Lower lobe of right lung (tissue), 2 donors: Measurements from ENCODE around the gene BBX. TPM values are rescaled to one million over a fixed set of nuclear protein-coding genes. Genes with fewer than 3 reads are reported as not detected.
A peak's percentile ranks its signal among the peaks of the same experiment; 100 is the strongest.

Experiments
- ATAC-seq, 2 donors: fragments of 200-7000 bp; cut with Tn5 transposase; one replicate each; pipeline ENCODE4 v1.9.1; 2020 to 2022; ENCODE audit warnings: mild to moderate bottlenecking in 2 of 2, moderate library complexity in 2 of 2
- DNase-seq: peaks from one replicate; pipeline ENCODE4 v3.0.0-alpha.2; 2020
- H3K27ac ChIP-seq: fragments of 200-600 bp; one replicate; pipeline ENCODE4 v1.8.0; 2022
- H3K27me3 ChIP-seq: fragments of 200-600 bp; one replicate; pipeline ENCODE4 v1.8.0; 2022; ENCODE audit warnings: low read depth
- H3K36me3 ChIP-seq: fragments of 200-600 bp; one replicate; pipeline ENCODE4 v1.8.0; 2022; ENCODE audit warnings: mild to moderate bottlenecking
- H3K4me1 ChIP-seq: fragments of 200-600 bp; one replicate; pipeline ENCODE4 v1.8.0; 2022
- H3K4me3 ChIP-seq: fragments of 200-600 bp; one replicate; pipeline ENCODE4 v1.8.0; 2022; ENCODE audit warnings: mild to moderate bottlenecking
- H3K9me3 ChIP-seq: fragments of 200-600 bp; one replicate; pipeline ENCODE4 v1.8.0; 2022
- intact Hi-C: fragments of 100-400 bp; cut with DNase I; formaldehyde crosslinking; loops from one replicate; pipeline ENCODE4 v1.11.0; 2022
- total RNA-seq: library from RNA; stranded (reverse); fragmentation: NEBNext Ultra II Directional; extraction: Animal tissue kit (Norgen Biotek cat#: 25700); gene quantifications from one replicate; pipeline ENCODE4 v1.2.1, GENCODE V29; 2021
- TF ChIP-seq, protein P1 (sequence below): fragments of 200-600 bp; IDR thresholded peaks from one replicate; pipeline ENCODE4 v1.8.0; 2022; ENCODE audit warnings: antibody characterized with exemption, mild to moderate bottlenecking
- donor health status: DM: no; HTN: yes; CAD: no; lungs with severe emphysema.

The BBX gene
- total RNA-seq, 1 donor from 2014 or later = 58.3 TPM

DNA sequence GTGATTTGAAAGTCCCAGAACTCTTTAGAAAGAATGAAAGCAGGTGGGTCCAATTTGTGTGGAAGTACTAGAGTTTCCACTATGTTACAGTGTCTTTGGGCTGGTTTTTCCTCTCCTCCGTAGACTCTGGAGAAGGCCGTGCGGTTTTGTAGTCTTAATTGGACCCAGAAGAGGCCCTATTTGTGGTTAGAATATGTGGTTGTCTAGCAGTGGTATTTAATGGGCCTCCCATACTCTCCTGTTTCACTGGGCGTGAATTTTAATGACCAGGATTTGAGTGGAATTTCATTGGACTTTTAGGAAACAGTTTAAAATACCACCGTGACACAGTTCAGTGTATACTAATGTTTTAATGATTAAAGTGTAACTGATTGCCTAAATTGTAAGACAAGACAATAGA is 182.3 kb downstream of the BBX start:
- Histone ChIP-seq H3K4me3 (no peak overlapping the region), H3K27me3 (no peaks in the 10 kb centered on the region), H3K9me3 (no peaks in the 10 kb centered on the region), H3K36me3 (no peaks in the 10 kb centered on the region), H3K4me1 (no peaks in the 10 kb centered on the region), H3K27ac (no peak overlapping the region)
- TF ChIP-seq, protein P1, sequence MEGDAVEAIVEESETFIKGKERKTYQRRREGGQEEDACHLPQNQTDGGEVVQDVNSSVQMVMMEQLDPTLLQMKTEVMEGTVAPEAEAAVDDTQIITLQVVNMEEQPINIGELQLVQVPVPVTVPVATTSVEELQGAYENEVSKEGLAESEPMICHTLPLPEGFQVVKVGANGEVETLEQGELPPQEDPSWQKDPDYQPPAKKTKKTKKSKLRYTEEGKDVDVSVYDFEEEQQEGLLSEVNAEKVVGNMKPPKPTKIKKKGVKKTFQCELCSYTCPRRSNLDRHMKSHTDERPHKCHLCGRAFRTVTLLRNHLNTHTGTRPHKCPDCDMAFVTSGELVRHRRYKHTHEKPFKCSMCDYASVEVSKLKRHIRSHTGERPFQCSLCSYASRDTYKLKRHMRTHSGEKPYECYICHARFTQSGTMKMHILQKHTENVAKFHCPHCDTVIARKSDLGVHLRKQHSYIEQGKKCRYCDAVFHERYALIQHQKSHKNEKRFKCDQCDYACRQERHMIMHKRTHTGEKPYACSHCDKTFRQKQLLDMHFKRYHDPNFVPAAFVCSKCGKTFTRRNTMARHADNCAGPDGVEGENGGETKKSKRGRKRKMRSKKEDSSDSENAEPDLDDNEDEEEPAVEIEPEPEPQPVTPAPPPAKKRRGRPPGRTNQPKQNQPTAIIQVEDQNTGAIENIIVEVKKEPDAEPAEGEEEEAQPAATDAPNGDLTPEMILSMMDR = no peak
- ATAC-seq (no peak), DNase-seq (no peak)
- intact Hi-C loops = no loop called here

DNA sequence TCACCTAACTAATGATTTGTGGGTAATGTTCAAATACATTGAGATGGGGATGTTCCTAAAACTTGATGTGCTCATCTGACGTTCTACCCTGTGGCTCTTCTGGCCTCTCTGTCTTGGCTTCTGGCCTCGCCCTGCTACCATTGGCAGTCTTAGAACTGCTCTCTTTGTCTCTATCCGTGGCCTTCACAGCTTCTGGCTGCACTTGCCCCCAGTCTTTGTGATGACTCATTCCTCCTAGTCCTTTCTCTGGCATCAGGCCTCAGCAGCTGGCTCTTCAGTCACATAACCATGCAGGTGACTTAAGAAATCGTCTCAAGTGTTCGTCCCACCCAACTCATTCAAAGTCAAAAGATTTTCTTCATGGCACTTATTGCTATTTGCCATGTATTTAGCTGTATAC is 188.1 kb downstream of the BBX start:
- no peaks in the 10 kb centered on the region for H3K4me1 ChIP-seq
- no peak overlapping the region for H3K27ac ChIP-seq
- intact Hi-C loops = no loop called here
- no peak overlapping the region for H3K4me3 ChIP-seq
- DNase-seq = peak; percentile 57
- no peaks in the 10 kb centered on the region for H3K9me3 ChIP-seq
- no peaks in the 10 kb centered on the region for H3K27me3 ChIP-seq
- ATAC-seq = peak; percentile 78 to 94
- TF ChIP-seq, protein P1 = no peak
- H3K36me3 ChIP-seq = peaks cover 29% of the 10 kb centered on the region

DNA sequence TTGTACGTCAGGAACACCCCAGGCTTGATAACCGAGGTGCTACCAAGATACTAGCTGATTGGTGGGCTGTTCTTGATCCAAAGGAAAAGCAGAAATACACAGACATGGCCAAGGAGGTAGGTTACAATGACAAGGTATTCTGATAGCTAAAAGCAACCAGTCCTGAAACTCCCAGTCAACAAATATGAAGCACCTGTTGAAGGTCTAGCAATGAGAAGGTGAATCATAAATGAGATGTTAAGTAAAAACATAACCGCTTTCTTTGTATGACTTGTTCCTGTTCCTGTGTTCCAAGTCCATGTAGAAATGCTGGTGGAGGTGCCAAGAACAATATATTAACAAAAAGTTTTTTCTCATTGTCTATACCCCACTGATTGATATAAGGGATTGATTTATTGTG is 194.0 kb downstream of the BBX start:
- H3K27me3 ChIP-seq = no peaks in the 10 kb centered on the region
- H3K9me3 ChIP-seq = no peaks in the 10 kb centered on the region
- no peak overlapping the region for H3K4me3 ChIP-seq
- peaks cover 21% of the 10 kb centered on the region for H3K36me3 ChIP-seq
- DNase-seq (no peak), ATAC-seq (no peak)
- TF ChIP-seq, protein P1 = no peak
- no peaks in the 10 kb centered on the region for H3K4me1 ChIP-seq
- intact Hi-C loops = no loop called here
- no peak overlapping the region for H3K27ac ChIP-seq

DNA sequence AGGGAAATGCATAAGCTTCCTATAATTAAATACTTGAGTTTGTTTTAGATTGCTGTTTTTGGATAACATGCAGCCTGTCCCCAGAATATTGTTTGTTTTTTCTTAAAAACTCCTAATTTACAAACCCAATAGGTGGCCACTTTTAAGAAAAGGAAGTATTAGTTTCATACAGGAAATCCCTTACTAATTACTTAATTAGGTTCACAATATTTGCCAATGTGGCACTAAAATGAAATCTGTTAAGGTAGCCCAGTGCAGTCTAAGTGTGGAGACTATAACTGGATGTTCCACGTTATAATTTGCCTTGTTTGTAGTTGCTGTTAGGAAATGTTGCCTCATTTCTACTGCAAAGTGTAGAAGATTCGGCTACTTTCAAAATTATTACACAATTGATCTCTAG is 195.8 kb downstream of the BBX start:
- peaks cover 8% of the 10 kb centered on the region for H3K36me3 ChIP-seq
- H3K27ac ChIP-seq = no peak overlapping the region
- intact Hi-C loops = no loop called here
- TF ChIP-seq, protein P1 = no peak
- DNase-seq (no peak), ATAC-seq (no peak)
- H3K9me3 ChIP-seq = no peaks in the 10 kb centered on the region
- no peak overlapping the region for H3K4me3 ChIP-seq
- no peaks in the 10 kb centered on the region for H3K27me3 ChIP-seq
- H3K4me1 ChIP-seq = no peaks in the 10 kb centered on the region

DNA sequence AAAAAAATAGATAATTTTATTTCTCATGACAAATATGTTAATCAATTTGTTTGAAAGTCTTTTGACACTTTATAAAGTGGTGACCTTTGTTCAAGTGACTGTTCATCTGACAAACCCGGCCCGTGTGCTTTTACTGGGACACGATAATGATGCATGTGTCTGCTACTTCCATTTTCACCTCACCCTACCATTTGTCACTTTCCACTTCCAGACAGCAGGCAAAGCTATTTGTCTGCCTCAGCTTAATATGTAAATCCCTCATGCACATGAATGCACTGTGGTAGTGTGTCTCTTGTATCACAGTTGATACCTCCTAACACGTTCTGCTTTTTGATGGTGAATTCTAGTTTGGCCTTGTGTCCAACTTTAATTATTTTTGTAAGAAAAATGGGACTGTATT is 204.3 kb downstream of the BBX start:
- H3K4me3 ChIP-seq = no peak overlapping the region
- no peaks in the 10 kb centered on the region for H3K27me3 ChIP-seq
- no peaks in the 10 kb centered on the region for H3K4me1 ChIP-seq
- no peaks in the 10 kb centered on the region for H3K9me3 ChIP-seq
- no peak overlapping the region for H3K27ac ChIP-seq
- ATAC-seq (no peak), DNase-seq (no peak)
- H3K36me3 ChIP-seq = peaks cover 15% of the 10 kb centered on the region
- intact Hi-C loops = no loop called here
- TF ChIP-seq, protein P1 = no peak

DNA sequence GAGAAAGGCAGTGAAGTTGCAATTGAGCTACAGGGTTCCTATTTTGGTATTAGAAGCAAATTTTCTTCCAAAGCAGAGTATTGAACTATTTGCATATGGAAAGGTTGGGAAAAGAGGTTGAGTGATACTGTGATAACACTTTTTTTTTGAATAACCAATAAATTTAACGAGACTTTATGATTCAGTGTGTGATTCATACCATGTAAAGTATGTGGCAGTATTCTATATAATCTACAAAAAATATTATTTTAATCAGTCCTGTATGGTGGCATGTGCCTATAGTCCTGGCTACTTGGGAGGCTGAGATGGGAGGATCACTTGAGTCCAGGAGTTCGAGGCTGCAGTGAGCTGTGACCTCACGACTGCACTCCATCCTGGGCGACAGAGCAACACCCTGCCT is 206.9 kb downstream of the BBX start:
- H3K36me3 ChIP-seq = peaks cover 17% of the 10 kb centered on the region
- TF ChIP-seq, protein P1 = no peak
- no peak overlapping the region for H3K27ac ChIP-seq
- no peaks in the 10 kb centered on the region for H3K27me3 ChIP-seq
- no peaks in the 10 kb centered on the region for H3K4me1 ChIP-seq
- ATAC-seq = no peak
- intact Hi-C loops = no loop called here
- DNase-seq = no peak
- no peaks in the 10 kb centered on the region for H3K9me3 ChIP-seq
- H3K4me3 ChIP-seq = no peak overlapping the region
